Heart right ventricle (tissue), 16 donors: ENCODE results near the gene SYNE1. TPM values are rescaled to one million over a fixed set of nuclear protein-coding genes. Genes with fewer than 3 reads are reported as not detected.

ENCODE experiments used
- ATAC-seq, 8 donors: fragments of 200-7000 bp; cut with Tn5 transposase; one replicate each; pipeline ENCODE4 v1.9.1; 2020; ENCODE audit warnings: mild to moderate bottlenecking in 8 of 8, moderate library complexity in 8 of 8, moderate number of reproducible peaks in 1 of 8
- DNase-seq, 2 donors: peaks; one replicate each; pipeline ENCODE4 v3.0.0-alpha.2; 2020
- H3K27ac ChIP-seq, 10 donors: fragments of 200-600 bp; sonication (generic) in 2 of 10; one replicate each; pipeline versions ENCODE4 v1.5.0 to v1.8.0; 2020 to 2022; ENCODE audit warnings: mild to moderate bottlenecking in 3 of 10
- H3K27me3 ChIP-seq, 7 donors: fragments of 200-600 bp; one replicate each; pipeline ENCODE4 v1.8.0; 2021 to 2022; ENCODE audit warnings: mild to moderate bottlenecking in 2 of 7
- H3K36me3 ChIP-seq, 9 donors: fragments of 200-600 bp; sonication (generic) in 1 of 9; one replicate each; pipeline versions ENCODE4 v1.5.0 to v1.8.0; 2020 to 2022; ENCODE audit warnings: mild to moderate bottlenecking in 2 of 9
- H3K4me1 ChIP-seq, 9 donors: fragments of 200-600 bp; sonication (generic) in 1 of 9; one replicate each; pipeline versions ENCODE4 v1.5.0 to v1.8.0; 2020 to 2022; ENCODE audit warnings: mild to moderate bottlenecking in 4 of 9
- H3K4me3 ChIP-seq, 10 donors: fragments of 200-600 bp; sonication (generic) in 2 of 10; one replicate each; pipeline versions ENCODE4 v1.5.0 to v1.8.0; 2020 to 2022; ENCODE audit warnings: mild to moderate bottlenecking in 7 of 10, moderate library complexity in 2 of 10
- H3K9me3 ChIP-seq, 11 donors: fragments of 200-600 bp in 10 of 11; sonication (generic) in 2 of 11; one replicate each; pipeline versions ENCODE4 v1.5.0 to v1.8.0; 2013 to 2022; ENCODE audit warnings: mild to moderate bottlenecking in 2 of 11, control low read depth in 1 of 11, moderate library complexity in 1 of 11
- CTCF ChIP-seq, 9 donors: fragments of 200-600 bp; sonication (generic) in 2 of 9; IDR thresholded peaks; one replicate each; pipeline versions ENCODE4 v1.5.0 to v1.8.0; 2021 to 2022; ENCODE audit warnings: antibody characterized with exemption in 9 of 9, mild to moderate bottlenecking in 5 of 9, moderate library complexity in 1 of 9
- WGBS, 2 donors: extraction: QIAGEN DNeasy Blood & Tissue Kit; methylation state at CpG; one replicate each; pipeline ENCODE4 v1.1.7; 2013; ENCODE audit warnings: inconsistent platforms in 1 of 2; 5-methylcytosine and 5-hydroxymethylcytosine counted together
- intact Hi-C, 10 donors: fragments of 100-400 bp; cut with DNase I; formaldehyde crosslinking; loops; one replicate each; pipeline versions ENCODE4 v1.11.1 to v1.14.2; 2022
- polyA plus RNA-seq, 2 donors: library from polyadenylated mRNA; stranded (reverse); fragments of 200-250 nt; gene quantifications; one replicate each; pipeline ENCODE4 v1.2.3, GENCODE V29; 2013
- total RNA-seq, 10 donors: library from RNA; stranded (reverse); fragmentation: NEBNext Ultra II Directional in 3 of 10; extraction: Animal tissue kit (Norgen Biotek cat#: 25700) in 3 of 10; gene quantifications; one replicate each; pipeline versions ENCODE4 v1.2.1 to v1.2.4, GENCODE V29; 2021 to 2023
- donor health status: Arrhythmogenic right ventricular cardiomyopathy.
- donor health status: ischemic (EF 13 %, LVEDD 7.1; RV severe dilation, severe dysfunction).
- donor health status: healthy with polysubstance abuse.
- donor health status: DM: no; HTN: yes; CAD: no.
- donor health status: DM: no; HTN: no; CAD: no.
- donor health status: ischemic (EF 25% LVEDD 6.9; RV normal size, moderate dysfunction).
- donor health status: ischemic (EF 25% LVEDD 5.7; RV mildly dilated, moderate dysfunction).
- donor health status: healthy.
- donor health status: DM: yes; HTN: yes; CAD: no.
- donor health status: Ischemic cardiomyopathy.
- donor health status: ischemic (EF 35%, LVEDD 5.7; RV mildly dilated, moderate dysfunction).
- donor health status: nonischemic (EF 11% LVEDD 7.7; RV severe dilation, severe dysfunction).
- donor health status: DM: yes; HTN: yes; CAD: no.
- donor health status: PGD.
- donor health status: ischemic (EF 29% LVEDD 5.4; RV normal size, mild dysfunction).
- donor health status: nonischemic (EF 23%, LVEDD 6.1; RV moderate dilation, normal function).

SYNE1 gene
- total and polyA plus RNA-seq, 12 donors: 18.9 to 176 (median 126) TPM

DNA sequence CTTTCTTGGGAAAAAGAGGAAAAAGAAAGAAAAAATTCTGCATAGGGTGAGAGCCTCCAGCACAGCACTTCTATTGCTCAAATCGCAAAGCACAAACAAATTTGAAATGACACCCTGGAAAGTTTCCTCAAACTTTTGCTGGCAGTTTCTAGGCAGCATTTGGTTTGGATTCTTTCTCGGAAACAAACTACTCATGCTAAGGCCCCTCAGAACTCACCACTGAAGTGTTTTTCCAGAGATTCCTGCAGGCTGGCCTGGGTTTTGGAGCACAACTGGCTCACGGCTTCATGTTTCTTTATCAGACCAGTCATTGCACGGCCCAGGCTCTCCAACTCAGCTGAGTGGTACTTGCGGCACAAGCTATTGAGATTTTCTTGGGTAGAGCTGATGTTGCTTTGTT is 237.8 kb downstream of the SYNE1 start:
- peak overlapping the region in 4 of 10 donors; percentile 9 to 42 (median 19) for H3K27ac ChIP-seq
- H3K27me3 ChIP-seq: no peaks in the 10 kb centered on the region
- 68 to 71% methylated on average over 5 of the region's 5 CpGs for WGBS, 2 donors
- peaks cover 0 to 75% (median 0%) of the 10 kb centered on the region in 9 donors for H3K36me3 ChIP-seq
- no peaks in the 10 kb centered on the region for H3K9me3 ChIP-seq
- intact Hi-C loops: loop anchor here in 1 of 10 donors (10.0 kb wide), 1 partner anchor 235 kb away; the partner anchor contains the start of gene SYNE1
- TF ChIP-seq CTCF (IDR thresholded peaks at IDR 0.05): no peak
- ATAC-seq (peak in 5 of 8 donors; percentile 42 to 71 (median 61)), DNase-seq (no peak)
- H3K4me3 ChIP-seq: no peak overlapping the region
- peaks cover 0 to 9% (median 0%) of the 10 kb centered on the region in 9 donors for H3K4me1 ChIP-seq

GRCh38 chr6:152398993-152399392 is 238.2 kb downstream of the SYNE1 start:
- Histone ChIP-seq H3K27me3 (no peaks in the 10 kb centered on the region), H3K36me3 (peaks cover 0 to 74% (median 0%) of the 10 kb centered on the region in 9 donors), H3K4me1 (peaks cover 0 to 9% (median 0%) of the 10 kb centered on the region in 9 donors), H3K9me3 (no peaks in the 10 kb centered on the region), H3K27ac (peak overlapping the region in 3 of 10 donors; percentile 11 to 42 (median 27)), H3K4me3 (no peak overlapping the region)
- DNase-seq (no peak), ATAC-seq (peak in 2 of 8 donors; percentile 14 to 31)
- TF ChIP-seq CTCF (IDR thresholded peaks at IDR 0.05): no peak
- intact Hi-C loops: loop anchor here in 1 of 10 donors (10.0 kb wide), 1 partner anchor 236 kb away; the partner anchor contains the start of gene SYNE1

- no peak overlapping the region for H3K4me3 ChIP-seq
- no peak overlapping the region for H3K27ac ChIP-seq
- no peak for TF ChIP-seq CTCF (IDR thresholded peaks at IDR 0.05)
- intact Hi-C loops: loop anchor here in 1 of 10 donors (10.0 kb wide), 1 partner anchor 236 kb away; the partner anchor contains the start of gene SYNE1
- DNase-seq (no peak), ATAC-seq (no peak)
- 83 to 85% methylated on average over 3 of the region's 3 CpGs for WGBS, 2 donors
- H3K4me1 ChIP-seq: peaks cover 0 to 9% (median 0%) of the 10 kb centered on the region in 9 donors
- H3K36me3 ChIP-seq: peaks cover 0 to 69% (median 0%) of the 10 kb centered on the region in 9 donors
- no peaks in the 10 kb centered on the region for H3K9me3 ChIP-seq
- no peaks in the 10 kb centered on the region for H3K27me3 ChIP-seq
Measured at GRCh38 chr6:152398316-152398715, 238.8 kb downstream of the SYNE1 start.

GRCh38 chr6:152394303-152394702 is 242.9 kb downstream of the SYNE1 start:
- no peaks in the 10 kb centered on the region for H3K9me3 ChIP-seq
- H3K36me3 ChIP-seq: peaks cover 0 to 70% (median 0%) of the 10 kb centered on the region in 9 donors
- TF ChIP-seq CTCF (IDR thresholded peaks at IDR 0.05): no peak
- ATAC-seq (no peak), DNase-seq (no peak)
- 33 to 43% methylated on average over 1 of the region's 1 CpG for WGBS, 2 donors
- H3K4me3 ChIP-seq: no peak overlapping the region
- no peaks in the 10 kb centered on the region for H3K27me3 ChIP-seq
- peaks cover 0 to 5% (median 0%) of the 10 kb centered on the region in 9 donors for H3K4me1 ChIP-seq
- intact Hi-C loops: loop anchor here in 1 of 10 donors (10.0 kb wide), 1 partner anchor 240 kb away; the partner anchor contains the start of gene SYNE1
- H3K27ac ChIP-seq: no peak overlapping the region
